NCI-H1436 treated with DMSO at 0.1 percent for 48 hours (cell line): ENCODE results near the gene ZBTB22.
A peak's percentile ranks its signal among the peaks of the same experiment; 100 is the strongest.
"Not testable (repeated sequence)": the region's sequence is repeated elsewhere in the genome, so short reads cannot be mapped to it uniquely, and the experiment has no call there.

Experiments used
- DNase-seq: peaks from one replicate; lab custom pipeline; 2025; lab: John Stamatoyannopoulos, UW

Gene ZBTB22

DNA sequence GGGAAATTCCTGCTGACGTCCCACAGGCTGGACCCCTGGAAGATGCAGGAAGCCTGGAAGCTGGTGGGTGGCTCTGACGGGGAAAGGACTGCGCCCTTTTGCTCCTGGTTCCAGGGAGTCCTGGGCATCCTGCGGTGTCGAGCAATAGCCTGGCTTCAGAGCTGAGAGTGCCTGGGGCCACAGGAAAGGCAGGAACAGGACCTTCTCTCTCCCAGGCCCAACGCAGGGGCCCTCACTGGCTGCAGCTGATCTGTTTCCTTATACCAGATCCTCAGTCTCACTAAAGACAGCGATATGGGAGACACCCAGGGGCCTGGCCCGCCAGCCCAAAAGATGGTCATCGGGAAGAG, 39.2 kb downstream of the ZBTB22 start:
- DNase-seq = no peak

- DNase-seq = no peak
Observed at GRCh38 chr6:33277663-33278391, 39.7 kb downstream of the ZBTB22 start.

DNA sequence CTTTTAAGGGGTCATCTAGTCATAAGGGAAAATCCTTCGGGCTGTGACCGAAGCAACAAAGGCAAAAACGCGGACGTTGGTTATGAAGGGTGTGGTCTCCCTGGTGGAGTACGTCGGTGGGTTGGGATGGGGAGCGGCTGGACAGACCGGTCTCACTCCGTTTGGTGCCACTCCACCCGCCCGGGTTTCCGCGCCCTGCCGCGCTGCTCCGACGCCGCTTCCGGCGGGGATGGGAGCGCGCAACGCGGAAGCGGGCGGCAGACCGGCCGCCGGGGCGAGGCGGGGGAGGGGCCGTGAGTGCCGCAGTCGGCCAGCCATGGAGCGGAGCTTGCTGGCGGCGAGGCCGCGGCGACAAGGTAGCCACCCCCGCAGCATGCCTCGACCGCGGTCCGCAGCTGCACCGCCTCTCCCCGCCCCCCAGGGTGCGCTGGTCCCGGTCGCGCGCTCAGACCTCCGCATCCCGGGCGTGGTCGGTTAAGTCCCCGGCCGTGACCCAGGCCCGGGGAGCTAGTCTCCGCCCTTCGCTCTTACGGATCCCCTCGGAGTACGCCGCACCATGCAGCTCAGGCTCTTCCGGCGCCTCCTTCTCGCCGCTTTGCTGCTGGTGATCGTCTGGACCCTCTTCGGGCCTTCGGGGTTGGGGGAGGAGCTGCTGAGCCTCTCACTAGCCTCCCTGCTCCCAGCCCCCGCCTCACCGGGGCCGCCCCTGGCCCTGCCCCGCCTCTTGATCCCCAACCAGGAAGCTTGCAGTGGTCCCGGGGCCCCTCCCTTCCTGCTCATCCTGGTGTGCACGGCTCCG, 40.5 kb downstream of the ZBTB22 start, which contains the start of gene B3GALT4:
Gene B3GALT4, plus strand, starts transcription at position 260 of the 799 bp plus-strand sequence. Its CDS starts 297 bp downstream, at position 557.
- no peak for DNase-seq

GRCh38 chr6:33276581-33276863, 41.0 kb downstream of the ZBTB22 start:
- DNase-seq = no peak

DNA sequence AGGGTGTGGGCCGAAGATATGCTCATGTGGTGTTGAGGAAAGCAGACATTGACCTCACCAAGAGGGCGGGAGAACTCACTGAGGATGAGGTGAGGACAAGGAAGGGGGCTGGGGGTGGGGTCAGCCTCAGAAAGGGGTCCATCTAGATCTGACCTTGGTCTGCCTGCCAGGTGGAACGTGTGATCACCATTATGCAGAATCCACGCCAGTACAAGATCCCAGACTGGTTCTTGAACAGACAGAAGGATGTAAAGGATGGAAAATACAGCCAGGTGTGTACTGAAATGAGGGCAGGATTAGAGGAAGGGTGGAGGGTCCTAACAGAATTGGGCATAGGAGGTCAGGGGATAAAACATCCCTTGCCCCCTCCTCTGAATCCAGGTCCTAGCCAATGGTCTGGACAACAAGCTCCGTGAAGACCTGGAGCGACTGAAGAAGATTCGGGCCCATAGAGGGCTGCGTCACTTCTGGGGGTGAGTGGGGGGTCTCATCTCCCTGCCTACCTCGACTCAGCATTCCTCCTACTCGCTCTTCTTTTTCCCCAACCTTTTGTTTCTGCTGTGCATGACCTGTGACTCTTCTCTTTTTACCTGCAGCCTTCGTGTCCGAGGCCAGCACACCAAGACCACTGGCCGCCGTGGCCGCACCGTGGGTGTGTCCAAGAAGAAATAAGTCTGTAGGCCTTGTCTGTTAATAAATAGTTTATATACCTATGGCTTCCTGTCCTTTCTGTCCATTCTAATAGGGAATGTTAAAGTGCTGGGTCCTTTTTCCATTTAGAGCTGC, 41.6 kb downstream of the ZBTB22 start:
- not testable (repeated sequence) for DNase-seq

- DNase-seq = no peak
Observed at GRCh38 chr6:33273924-33274902, 43.3 kb downstream of the ZBTB22 start.

- no peak for DNase-seq
Observed at GRCh38 chr6:33273129-33273923, 44.2 kb downstream of the ZBTB22 start.

- DNase-seq = no peak
Observed at GRCh38 chr6:33272275-33273128, 45.0 kb downstream of the ZBTB22 start.

- peak; percentile 95 for DNase-seq
Observed at GRCh38 chr6:33271468-33272274, 45.9 kb downstream of the ZBTB22 start, which contains the start of the genes RPS18 and VPS52. RPS18 (plus strand) TSS chr6:33272075; CDS start chr6:33272120, 45 bp downstream. VPS52 (minus strand) TSS chr6:33271876; CDS start chr6:33271675, 201 bp downstream.

- no peak for DNase-seq
Observed at GRCh38 chr6:33271117-33271467, 46.5 kb downstream of the ZBTB22 start.
